ENCODE data around the gene PIK3AP1. TPM values are rescaled to one million over a fixed set of nuclear protein-coding genes. Genes with fewer than 3 reads are reported as not detected.

Gene PIK3AP1
- total and polyA plus RNA-seq, 2 of the 4 experiments (the other 2 are of a cell fraction): under 0.01 to 0.14 TPM

DNA sequence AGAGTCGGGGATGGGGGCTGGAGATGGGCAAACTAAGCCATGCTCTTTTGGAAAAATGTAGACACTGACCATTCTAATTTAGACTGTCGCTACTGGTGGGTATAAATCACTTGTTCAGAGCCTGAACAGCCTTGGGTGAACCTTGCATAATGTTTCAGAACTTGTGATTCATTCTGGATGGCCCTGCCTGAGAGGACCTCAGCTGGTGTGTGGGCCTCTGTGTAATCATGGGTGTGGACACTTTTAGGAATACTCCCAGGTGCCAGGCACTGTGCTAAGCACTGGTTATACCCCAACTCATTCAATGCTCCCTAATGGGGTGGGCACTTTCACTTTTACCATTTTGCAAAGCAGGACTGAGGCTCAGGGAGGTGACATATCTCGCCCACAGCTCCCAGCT, 106.7 kb downstream of the PIK3AP1 start:
- Histone ChIP-seq H2BK20ac (ENCODE audit: low read depth, low read length) (no peak overlapping the region), H2AK9ac (replicated peaks; ENCODE audit: low read depth, low read length, poor library complexity) (no peak overlapping the region), H3K4me3 (ENCODE audit: insufficient read depth, low read depth, low read length) (no peak overlapping the region), H4K91ac (ENCODE audit: insufficient read depth, low read depth, low read length) (no peak overlapping the region), H3K56ac (ENCODE audit: extremely low read depth, insufficient read depth, low read length) (no peak overlapping the region), H3K36me3 (ENCODE audit: control insufficient read depth, insufficient read depth, low read length) (no peaks in the 10 kb centered on the region), H4K8ac (ENCODE audit: low read depth in 2 of 2, low read length in 2 of 2) (no peak overlapping the region), H3K18ac (ENCODE audit: low read depth, low read length) (no peak overlapping the region), H4K20me1 (ENCODE audit: insufficient read depth, low read length) (no peaks in the 10 kb centered on the region), H2BK5ac (ENCODE audit: low read depth, low read length, poor library complexity, severe bottlenecking) (no peak overlapping the region), H2BK120ac (ENCODE audit: low read depth, low read length) (no peak overlapping the region), H3K79me1 (ENCODE audit: low read depth in 1 of 2, low read length in 2 of 2) (no peaks in the 10 kb centered on the region), H3K4me2 (ENCODE audit: low read depth, low read length) (no peak overlapping the region), H3K4ac (ENCODE audit: low read depth, low read length) (no peak overlapping the region), H3K14ac (replicated peaks; ENCODE audit: low read depth, low read length) (no peak overlapping the region), H2AFZ (replicated peaks; ENCODE audit: low read length, poor library complexity) (no peak overlapping the region), H2BK15ac (ENCODE audit: low read depth, low read length) (no peak overlapping the region), H3K9me3 (ENCODE audit: control insufficient read depth, insufficient read depth, low read length) (no peaks in the 10 kb centered on the region), H3K27ac (ENCODE audit: insufficient read depth, low read length) (no peak overlapping the region), H3K23ac (ENCODE audit: low read depth, low read length) (no peak overlapping the region), H3K4me1 (ENCODE audit: control insufficient read depth, insufficient read depth, low read length) (no peaks in the 10 kb centered on the region), H2AK5ac (ENCODE audit: low read depth, low read length) (no peak overlapping the region), H3K27me3 (ENCODE audit: control insufficient read depth, insufficient read depth, low read length) (peaks cover 15% of the 10 kb centered on the region), H4K5ac (ENCODE audit: low read depth, low read length) (no peak overlapping the region), H3K9ac (ENCODE audit: low read depth, low read length) (no peak overlapping the region), H3K9me1 (ENCODE audit: insufficient read depth, low read length) (no peaks in the 10 kb centered on the region)
- no TSS peak for BruUV-seq (replicated peaks)
- no CpG with 5 or more reads among the region's 3 CpGs for WGBS, 2 experiments (ENCODE audit: extremely low coverage in 2 of 2, insufficient read length in 1 of 2)
- no peak for ATAC-seq (ENCODE audit: low read depth)
- intact Hi-C loops (cut with micrococcal nuclease): no loop called here
- DNase-seq: peak; percentile 3
- dilution Hi-C loops (cut with HindIII; ENCODE audit: low sequenced_read_pairs, unreplicated experiment): no loop called here
- ChIA-PET CTCF (no interaction called here), POLR2A (ENCODE audit: unreplicated experiment) (no interaction called here)
- TF ChIP-seq CEBPB (IDR thresholded peaks at IDR 0.05; ENCODE audit: low read depth, low read length) (peak; percentile 20; the same call in 1 of the 2 replicates), NFE2L2 (IDR thresholded peaks at IDR 0.05; ENCODE audit: low read depth, low read length) (no peak)
- in situ Hi-C loops (cut with MboI; ENCODE audit: low sequenced_read_pairs): no loop called here
